Measurements from ENCODE around the gene HMCN2. TPM values are rescaled to one million over a fixed set of nuclear protein-coding genes. Genes with fewer than 3 reads are reported as not detected.

HMCN2 gene
- polyA plus RNA-seq, 1 of the 3 experiments (the other 2 are of a cell fraction): 0.15 TPM

- H3K27ac ChIP-seq (ENCODE audit: low read depth in 2 of 2, low read length in 1 of 2): no peak overlapping the region
- H3K9ac ChIP-seq: no peak overlapping the region
- H3K4me3 ChIP-seq (ENCODE audit: low read depth in 2 of 2, low read length in 1 of 2): no peak overlapping the region
- CTCF ChIA-PET: interaction anchor here (0.8 to 8.9 kb wide), 9 partner anchors 9 to 138 kb away, joined by 3 to 73 read pairs (median 22); partner anchors contain the start of gene NCS1
- H4K20me1 ChIP-seq (ENCODE audit: insufficient read depth): no peaks in the 10 kb centered on the region
- POLR2A ChIA-PET: no interaction called here
- no peak overlapping the region for H3K4me2 ChIP-seq
- H3K4me1 ChIP-seq (ENCODE audit: control insufficient read depth in 1 of 2, insufficient read depth in 2 of 2, low read depth in 1 of 2, low read length in 1 of 2): peaks cover 0 to 15% of the 10 kb centered on the region in 2 experiments; a peak in 1 of 4 replicates
- H3K36me3 ChIP-seq (replicated peaks in 1 of 2; ENCODE audit: control insufficient read depth in 1 of 2, insufficient read depth in 2 of 2, low read length in 1 of 2): no peaks in the 10 kb centered on the region
- H3K9me3 ChIP-seq: no peaks in the 10 kb centered on the region
- H3K9me2 ChIP-seq: no peaks in the 10 kb centered on the region
- no peak overlapping the region for H2AFZ ChIP-seq (ENCODE audit: low read depth)
- DNase-seq: no peak
- no peaks in the 10 kb centered on the region for H3F3A ChIP-seq (replicated peaks; ENCODE audit: insufficient read depth)
- H3K27me3 ChIP-seq (ENCODE audit: insufficient read depth): no peaks in the 10 kb centered on the region
- TF ChIP-seq TAF1 (IDR thresholded peaks at IDR 0.05; ENCODE audit: borderline replicate concordance, low read depth, low read length) (no peak), FOSL2 (IDR thresholded peaks at IDR 0.05; ENCODE audit: borderline replicate concordance, low read depth) (no peak), GATA2 (CRISPR knock-in tag; IDR thresholded peaks at IDR 0.05) (no peak), MXI1 (IDR thresholded peaks at IDR 0.05; ENCODE audit: low read depth, low read length) (no peak), JUND (IDR thresholded peaks at IDR 0.05) (no peak), RXRA (IDR thresholded peaks at IDR 0.05; ENCODE audit: borderline replicate concordance, low read depth) (no peak), YY1 (IDR thresholded peaks at IDR 0.05; ENCODE audit: low read depth) (no peak)
- WGBS (ENCODE audit: low lambda C conversion rate): 95% methylated on average over 11 of the region's 11 CpGs
- H3K79me2 ChIP-seq (ENCODE audit: insufficient read depth): no peaks in the 10 kb centered on the region
Observed at GRCh38 chr9:130245474-130245873, 20.1 kb upstream of the HMCN2 start.

- no peak overlapping the region for H3K4me3 ChIP-seq (ENCODE audit: low read depth in 2 of 2, low read length in 1 of 2)
- no peaks in the 10 kb centered on the region for H3K79me2 ChIP-seq (ENCODE audit: insufficient read depth)
- H3F3A ChIP-seq (replicated peaks; ENCODE audit: insufficient read depth): no peaks in the 10 kb centered on the region
- H3K27me3 ChIP-seq (ENCODE audit: insufficient read depth): no peaks in the 10 kb centered on the region
- POLR2A ChIA-PET: no interaction called here
- H3K9me3 ChIP-seq: peaks cover 4% of the 10 kb centered on the region; the same call in 1 of the 2 replicates
- H3K27ac ChIP-seq (ENCODE audit: low read depth in 2 of 2, low read length in 1 of 2): no peak overlapping the region
- H3K9ac ChIP-seq: no peak overlapping the region
- 72% methylated on average over 2 of the region's 3 CpGs for WGBS (ENCODE audit: low lambda C conversion rate)
- H3K4me1 ChIP-seq (ENCODE audit: control insufficient read depth in 1 of 2, insufficient read depth in 2 of 2, low read depth in 1 of 2, low read length in 1 of 2): peaks cover 0 to 11% of the 10 kb centered on the region in 2 experiments; a peak in 1 of 4 replicates
- no peak overlapping the region for H2AFZ ChIP-seq (ENCODE audit: low read depth)
- no peak for DNase-seq
- TF ChIP-seq IRF3 (IDR thresholded peaks at IDR 0.05; ENCODE audit: low read depth, low read length): no peak
- no peak for TF ChIP-seq MXI1 (IDR thresholded peaks at IDR 0.05; ENCODE audit: low read depth, low read length)
- TF ChIP-seq PBX3 (IDR thresholded peaks at IDR 0.05): no peak
- TF ChIP-seq NRF1 (IDR thresholded peaks at IDR 0.05; ENCODE audit: low read depth, low read length): no peak
- TF ChIP-seq RAD21 (IDR thresholded peaks at IDR 0.05; ENCODE audit: low read length): no peak
- TF ChIP-seq ELF1 (IDR thresholded peaks at IDR 0.05): no peak
- no peak for TF ChIP-seq FOSL2 (IDR thresholded peaks at IDR 0.05; ENCODE audit: borderline replicate concordance, low read depth)
- TF ChIP-seq CTCF (IDR thresholded peaks at IDR 0.05): no peak
- TF ChIP-seq POLR2AphosphoS5 (IDR thresholded peaks at IDR 0.05; ENCODE audit: low read depth, low read length): no peak
- TF ChIP-seq TCF12 (IDR thresholded peaks at IDR 0.05): no peak
- H3K4me2 ChIP-seq: no peak overlapping the region
- H3K9me2 ChIP-seq: no peaks in the 10 kb centered on the region
- H4K20me1 ChIP-seq (ENCODE audit: insufficient read depth): no peaks in the 10 kb centered on the region
- CTCF ChIA-PET: interaction anchor here (0.6 to 8.9 kb wide), 6 partner anchors 10 to 546 kb away, joined by 3 to 73 read pairs (median 6); no protein-coding TSS in a partner anchor
- H3K36me3 ChIP-seq (replicated peaks in 1 of 2; ENCODE audit: control insufficient read depth in 1 of 2, insufficient read depth in 2 of 2, low read length in 1 of 2): no peaks in the 10 kb centered on the region
Observed at GRCh38 chr9:130246126-130246525, 19.4 kb upstream of the HMCN2 start.
